Activated naive CD8-positive, alpha-beta T cell treated with anti-CD3 and anti-CD28 coated beads, Interleukin-2, amount 10 ng/mL, durations not matched to agents 7 days and 5 days (primary cell): ENCODE measurements around the gene CHCHD3. TPM values are rescaled to one million over a fixed set of nuclear protein-coding genes. Genes with fewer than 3 reads are reported as not detected.

ENCODE experiments used
- ATAC-seq: fragments of 150-1000 bp; cut with Tn5 transposase; one replicate; pipeline ENCODE4 v1.10.0; 2021; ENCODE audit warnings: low read depth, moderate library complexity
- POLR2A ChIA-PET: fragments of 350-600 bp; sonication (Branson Sonifier 250); formaldehyde crosslinking; loops from one replicate; lab custom pipeline; 2021; ENCODE audit warnings: antibody characterized with exemption; lab: Charles Lee
- DNase-seq: peaks from one replicate; pipeline ENCODE4 v3.0.0; 2021
- H3K27ac Mint-ChIP-seq: one replicate; pipeline ENCODE4 v1.8.0; 2022; ENCODE audit warnings: mild to moderate bottlenecking, mixed read lengths
- H3K27me3 Mint-ChIP-seq: one replicate; pipeline ENCODE4 v1.8.0; 2022; ENCODE audit warnings: mild to moderate bottlenecking, moderate library complexity, mixed read lengths
- H3K36me3 Mint-ChIP-seq: one replicate; pipeline ENCODE4 v1.8.0; 2021; ENCODE audit warnings: mild to moderate bottlenecking, mixed read lengths
- H3K4me1 Mint-ChIP-seq: one replicate; pipeline ENCODE4 v1.8.0; 2021; ENCODE audit warnings: mixed read lengths
- H3K4me3 Mint-ChIP-seq: one replicate; pipeline ENCODE4 v1.8.0; 2022; ENCODE audit warnings: mild to moderate bottlenecking, moderate library complexity, mixed read lengths
- H3K9me3 Mint-ChIP-seq: one replicate; pipeline ENCODE4 v1.8.0; 2021; ENCODE audit warnings: mixed read lengths
- total RNA-seq, 2 experiments: library from RNA; stranded (reverse); gene quantifications; one replicate each; pipeline ENCODE4 v1.2.3, GENCODE V29; 2021

CHCHD3 gene
- total RNA-seq, 2 experiments from 2014 or later: 40.4 to 44.5 TPM

DNA sequence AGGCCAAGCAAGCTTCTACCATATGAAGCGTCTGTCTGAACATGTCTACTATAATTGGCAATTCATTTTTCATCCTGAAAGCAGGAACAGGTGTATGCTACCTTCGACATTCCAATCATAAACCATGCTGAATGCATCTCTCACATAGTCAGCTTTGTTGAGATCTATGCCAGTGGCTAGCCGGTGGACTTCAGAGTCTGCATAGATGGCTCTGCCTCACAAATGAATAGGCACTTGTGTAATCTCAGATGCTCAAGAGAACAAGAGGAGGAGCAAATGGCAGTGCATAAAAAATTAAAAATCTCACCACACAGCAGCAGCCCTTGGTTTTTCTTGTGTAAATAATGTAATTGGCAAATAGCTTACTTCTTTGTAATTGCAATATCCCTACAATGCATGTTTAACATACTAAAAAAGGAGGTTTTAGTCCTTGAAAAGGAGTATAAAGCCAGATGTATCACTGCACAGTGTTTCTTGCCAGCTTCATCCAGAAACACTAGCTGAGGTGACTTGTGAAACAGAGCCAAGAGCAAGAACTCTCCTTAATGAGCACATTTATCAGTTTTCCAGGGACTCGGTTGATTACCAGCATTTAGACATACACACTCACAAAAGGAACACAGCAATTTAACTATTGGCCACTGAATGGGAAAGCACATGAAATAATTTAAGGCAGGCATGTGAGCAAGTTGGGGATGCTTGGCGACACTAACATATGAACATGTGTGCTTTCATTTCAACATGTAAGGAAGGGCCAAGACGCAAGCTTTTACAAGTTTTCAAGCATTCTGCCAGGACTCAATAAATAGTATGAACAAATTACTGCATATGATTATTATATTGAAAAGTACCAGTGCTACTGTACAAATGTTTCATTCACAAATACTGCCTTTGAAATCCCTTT lies 255.7 kb downstream of the CHCHD3 start:
- POLR2A ChIA-PET: no interaction called here
- ATAC-seq: no peak

DNA sequence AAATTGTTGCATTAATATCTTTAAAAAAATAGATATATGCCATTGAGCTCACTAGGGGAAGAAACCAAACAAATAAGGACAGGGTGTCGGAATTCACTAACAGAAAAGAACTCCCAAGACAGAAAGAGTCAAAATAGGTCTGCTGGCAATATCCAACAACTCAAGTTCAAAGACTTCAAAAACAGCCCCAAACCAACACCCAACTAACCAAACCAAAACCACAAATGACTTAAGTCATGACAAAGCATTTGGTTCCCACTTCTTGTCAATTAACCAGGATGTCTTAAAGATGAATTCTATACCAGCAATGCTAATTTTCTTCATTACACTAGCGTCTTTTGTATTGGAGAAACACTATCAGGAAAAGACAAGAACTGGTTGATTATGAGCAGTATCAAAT lies 256.7 kb downstream of the CHCHD3 start:
- DNase-seq: no peak
- Mint-ChIP-seq H3K36me3 (peaks cover 17% of the 10 kb centered on the region), H3K27ac (no peak overlapping the region), H3K9me3 (no peaks in the 10 kb centered on the region), H3K27me3 (no peaks in the 10 kb centered on the region), H3K4me1 (peaks cover 11% of the 10 kb centered on the region), H3K4me3 (no peak overlapping the region)
- ATAC-seq: no peak
- POLR2A ChIA-PET: no interaction called here

More for the DNA sequence above, 255.7 kb downstream of the CHCHD3 start:
- Mint-ChIP-seq H3K9me3 (no peaks in the 10 kb centered on the region), H3K4me1 (peaks cover 11% of the 10 kb centered on the region), H3K27ac (no peak overlapping the region), H3K4me3 (no peak overlapping the region), H3K27me3 (no peaks in the 10 kb centered on the region), H3K36me3 (peaks cover 20% of the 10 kb centered on the region)
- DNase-seq: no peak

DNA sequence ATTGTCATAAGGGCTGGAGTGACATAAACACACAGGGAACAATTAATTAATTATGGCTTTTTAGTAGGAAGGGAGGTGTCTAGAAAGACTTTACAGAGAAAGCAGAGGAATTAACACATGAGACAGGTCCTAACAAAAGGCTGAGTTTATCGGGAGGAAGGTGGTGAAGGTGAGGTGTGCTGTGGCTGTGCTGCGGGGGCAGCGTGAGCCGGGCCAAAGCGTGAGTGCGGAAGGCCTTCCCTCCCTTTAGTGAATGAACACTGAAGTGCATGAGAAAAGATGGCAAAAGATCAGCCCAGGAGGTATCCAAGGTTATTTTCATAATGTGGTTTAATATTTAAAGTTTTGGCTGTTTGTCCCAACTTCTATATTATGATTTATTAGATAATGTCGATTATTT lies 262.2 kb downstream of the CHCHD3 start:
- Mint-ChIP-seq H3K27ac (no peak overlapping the region), H3K4me3 (no peak overlapping the region), H3K4me1 (no peaks in the 10 kb centered on the region), H3K27me3 (no peaks in the 10 kb centered on the region), H3K9me3 (no peaks in the 10 kb centered on the region), H3K36me3 (peaks cover 3% of the 10 kb centered on the region)
- ATAC-seq (no peak), DNase-seq (no peak)
- POLR2A ChIA-PET: no interaction called here

GRCh38 chr7:132817949-132818348 lies 263.9 kb downstream of the CHCHD3 start:
- Mint-ChIP-seq H3K4me1 (no peaks in the 10 kb centered on the region), H3K36me3 (peaks cover 2% of the 10 kb centered on the region), H3K27me3 (no peaks in the 10 kb centered on the region), H3K4me3 (no peak overlapping the region), H3K9me3 (no peaks in the 10 kb centered on the region), H3K27ac (no peak overlapping the region)
- ATAC-seq (no peak), DNase-seq (no peak)
- POLR2A ChIA-PET: no interaction called here

DNA sequence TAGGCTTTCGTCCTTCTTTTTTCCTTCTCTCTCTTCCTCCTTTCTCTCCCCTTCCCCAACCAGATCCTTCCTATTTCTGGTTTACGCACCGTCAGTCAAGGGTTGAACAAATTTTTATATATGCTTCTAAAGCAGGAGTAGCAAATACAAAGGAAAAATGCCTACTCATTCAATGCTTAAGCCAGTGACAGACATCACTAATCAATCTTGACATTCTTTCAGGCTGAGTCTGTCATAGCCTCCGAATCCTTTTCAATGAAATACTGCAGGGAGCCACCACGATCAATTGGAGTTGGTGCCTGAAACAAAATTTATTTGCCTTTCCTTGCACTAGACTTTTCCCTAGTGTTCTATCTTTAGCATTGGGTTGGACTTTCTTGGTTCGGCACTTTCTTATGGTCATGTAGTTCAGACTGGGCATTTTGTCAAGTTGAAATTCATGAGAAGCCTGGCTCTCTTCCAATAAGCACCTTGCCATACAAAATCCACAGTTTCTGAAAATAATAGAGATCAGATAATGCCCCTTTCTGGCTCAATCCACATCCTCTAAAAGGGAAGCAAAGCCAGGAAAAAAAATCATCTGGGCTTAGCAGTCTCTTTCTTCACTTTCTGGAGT lies 266.1 kb downstream of the CHCHD3 start:
- Mint-ChIP-seq H3K27me3 (no peaks in the 10 kb centered on the region), H3K4me1 (no peaks in the 10 kb centered on the region), H3K27ac (no peak overlapping the region), H3K36me3 (peaks cover 10% of the 10 kb centered on the region), H3K9me3 (peaks cover 8% of the 10 kb centered on the region), H3K4me3 (no peak overlapping the region)
- POLR2A ChIA-PET: no interaction called here
- DNase-seq (no peak), ATAC-seq (no peak)

- Mint-ChIP-seq H3K27me3 (no peaks in the 10 kb centered on the region), H3K27ac (no peak overlapping the region), H3K9me3 (peaks cover 8% of the 10 kb centered on the region), H3K4me1 (no peaks in the 10 kb centered on the region), H3K36me3 (peaks cover 10% of the 10 kb centered on the region), H3K4me3 (no peak overlapping the region)
- POLR2A ChIA-PET: no interaction called here
- DNase-seq: no peak
- no peak for ATAC-seq
Observed at GRCh38 chr7:132815130-132815529, 266.8 kb downstream of the CHCHD3 start.

GRCh38 chr7:132810561-132810960 lies 271.3 kb downstream of the CHCHD3 start:
- DNase-seq: no peak
- Mint-ChIP-seq H3K36me3 (peaks cover 11% of the 10 kb centered on the region), H3K4me1 (no peaks in the 10 kb centered on the region), H3K27ac (no peak overlapping the region), H3K9me3 (peaks cover 8% of the 10 kb centered on the region), H3K27me3 (no peaks in the 10 kb centered on the region), H3K4me3 (no peak overlapping the region)
- ATAC-seq: no peak
- POLR2A ChIA-PET: no interaction called here

DNA sequence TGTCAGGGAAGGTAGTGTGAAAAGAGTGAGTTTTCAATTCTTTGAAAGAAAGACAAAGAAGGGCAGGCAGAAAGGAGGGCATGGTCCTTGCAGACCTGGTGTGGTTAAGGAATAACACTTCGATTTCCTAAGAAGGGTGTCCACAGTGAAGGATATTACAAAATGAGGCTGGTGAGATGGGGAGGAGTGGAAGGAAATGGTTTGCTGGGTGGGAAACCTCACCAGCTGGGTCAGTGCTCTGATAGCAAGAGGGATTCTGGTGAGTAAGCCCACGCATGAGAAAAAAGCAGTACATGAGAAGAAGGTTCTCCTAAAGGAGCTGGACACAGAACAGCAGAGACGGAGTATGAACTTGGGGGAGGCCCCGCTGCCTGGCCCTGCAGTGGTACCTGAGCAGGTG lies 275.1 kb downstream of the CHCHD3 start:
- Mint-ChIP-seq H3K4me1 (no peaks in the 10 kb centered on the region), H3K27ac (no peak overlapping the region), H3K4me3 (no peak overlapping the region), H3K36me3 (peaks cover 5% of the 10 kb centered on the region), H3K27me3 (no peaks in the 10 kb centered on the region), H3K9me3 (peaks cover 2% of the 10 kb centered on the region)
- ATAC-seq (no peak), DNase-seq (no peak)
- POLR2A ChIA-PET: no interaction called here

- peaks cover 3% of the 10 kb centered on the region for H3K36me3 Mint-ChIP-seq
- no peaks in the 10 kb centered on the region for H3K9me3 Mint-ChIP-seq
- no peaks in the 10 kb centered on the region for H3K27me3 Mint-ChIP-seq
- H3K4me3 Mint-ChIP-seq: no peak overlapping the region
- DNase-seq: no peak
- POLR2A ChIA-PET: no interaction called here
- H3K4me1 Mint-ChIP-seq: no peaks in the 10 kb centered on the region
- no peak for ATAC-seq
- H3K27ac Mint-ChIP-seq: no peak overlapping the region
Observed at GRCh38 chr7:132805766-132806165, 276.1 kb downstream of the CHCHD3 start.

- Mint-ChIP-seq H3K27me3 (no peaks in the 10 kb centered on the region), H3K4me1 (no peaks in the 10 kb centered on the region), H3K36me3 (peaks cover 3% of the 10 kb centered on the region), H3K9me3 (no peaks in the 10 kb centered on the region), H3K4me3 (no peak overlapping the region), H3K27ac (no peak overlapping the region)
- DNase-seq (no peak), ATAC-seq (no peak)
- POLR2A ChIA-PET: no interaction called here
Observed at GRCh38 chr7:132804849-132805485, 276.9 kb downstream of the CHCHD3 start.

GRCh38 chr7:132800522-132800921 lies 281.4 kb downstream of the CHCHD3 start:
- H3K36me3 Mint-ChIP-seq: peaks cover 3% of the 10 kb centered on the region
- H3K27ac Mint-ChIP-seq: no peak overlapping the region
- POLR2A ChIA-PET: no interaction called here
- ATAC-seq: no peak
- DNase-seq: no peak
- no peaks in the 10 kb centered on the region for H3K9me3 Mint-ChIP-seq
- H3K4me1 Mint-ChIP-seq: no peaks in the 10 kb centered on the region
- no peak overlapping the region for H3K4me3 Mint-ChIP-seq
- H3K27me3 Mint-ChIP-seq: no peaks in the 10 kb centered on the region

- DNase-seq (no peak), ATAC-seq (no peak)
- Mint-ChIP-seq H3K36me3 (peaks cover 9% of the 10 kb centered on the region), H3K4me1 (no peaks in the 10 kb centered on the region), H3K9me3 (no peaks in the 10 kb centered on the region), H3K27me3 (no peaks in the 10 kb centered on the region), H3K4me3 (no peak overlapping the region), H3K27ac (no peak overlapping the region)
- POLR2A ChIA-PET: no interaction called here
Observed at GRCh38 chr7:132799081-132799413, 282.8 kb downstream of the CHCHD3 start.

GRCh38 chr7:132797152-132797551 lies 284.7 kb downstream of the CHCHD3 start:
- H3K36me3 Mint-ChIP-seq: peaks cover 9% of the 10 kb centered on the region
- no peaks in the 10 kb centered on the region for H3K27me3 Mint-ChIP-seq
- H3K4me1 Mint-ChIP-seq: no peaks in the 10 kb centered on the region
- H3K27ac Mint-ChIP-seq: no peak overlapping the region
- no peak for ATAC-seq
- no peak overlapping the region for H3K4me3 Mint-ChIP-seq
- POLR2A ChIA-PET: interaction anchor here (0.6 kb wide), 1 partner anchor 120 kb away, joined by 5 read pairs; no protein-coding TSS in a partner anchor
- no peak for DNase-seq
- no peaks in the 10 kb centered on the region for H3K9me3 Mint-ChIP-seq

DNA sequence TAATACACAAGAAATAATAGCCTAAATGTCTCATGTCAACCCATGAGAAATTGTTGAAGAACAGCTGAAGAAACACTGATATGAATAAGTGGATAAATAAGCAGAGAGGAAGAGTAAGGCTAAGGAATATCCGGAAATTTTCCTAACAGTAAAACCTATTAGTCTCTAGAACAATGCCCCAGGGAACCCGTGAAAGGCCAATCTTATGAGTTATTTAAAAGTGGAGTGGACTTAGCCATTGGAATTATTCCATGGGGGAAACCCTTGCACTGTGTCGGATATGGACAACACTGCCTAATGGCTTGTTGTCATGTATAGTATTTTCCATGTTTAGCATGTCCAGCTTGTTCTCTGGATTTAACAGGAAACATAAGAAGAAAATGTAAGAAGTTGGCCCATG lies 288.4 kb downstream of the CHCHD3 start:
- Mint-ChIP-seq H3K4me3 (no peak overlapping the region), H3K27me3 (no peaks in the 10 kb centered on the region), H3K4me1 (peaks cover 2% of the 10 kb centered on the region), H3K27ac (no peak overlapping the region), H3K36me3 (peaks cover 16% of the 10 kb centered on the region), H3K9me3 (no peaks in the 10 kb centered on the region)
- no peak for ATAC-seq
- no peak for DNase-seq
- POLR2A ChIA-PET: no interaction called here
